MG63 (cell line): ENCODE data around the gene ACTMAP. TPM values are rescaled to one million over a fixed set of nuclear protein-coding genes. Genes with fewer than 3 reads are reported as not detected.
"Not testable (repeated sequence)": the region's sequence is repeated elsewhere in the genome, so short reads cannot be mapped to it uniquely, and the experiment has no call there.

Experiments
- DNase-seq: peaks from one replicate; pipeline ENCODE4 v3.0.0-alpha.2; 2020
- H3K27me3 ChIP-seq: fragments of 250-450 bp; sonication (Bioruptor Pico); 2 replicates; pipeline ENCODE4 v1.5.1; 2020; ENCODE audit warnings: mild to moderate bottlenecking, moderate library complexity
- H3K36me3 ChIP-seq: fragments of 250-450 bp; sonication (Bioruptor Pico); 2 replicates; pipeline ENCODE4 v1.5.1; 2020; ENCODE audit warnings: mild to moderate bottlenecking, moderate library complexity
- H3K4me3 ChIP-seq: fragments of 250-450 bp; sonication (Bioruptor Pico); 2 replicates; pipeline ENCODE4 v1.5.1; 2020; ENCODE audit warnings: mild to moderate bottlenecking, moderate library complexity
- H3K9me3 ChIP-seq: fragments of 250-450 bp; sonication (Bioruptor Pico); 2 replicates; pipeline ENCODE4 v1.5.1; 2020; ENCODE audit warnings: mild to moderate bottlenecking, moderate library complexity
- total RNA-seq: library from RNA; depleted of rRNA; stranded (reverse); fragments of >200 nt; shearing (Covaris generic); gene quantifications from 2 replicates; pipeline ENCODE4 v1.2.3, GENCODE V29; 2014; ENCODE audit warnings: low replicate concordance; rRNA removed

Gene ACTMAP, protein sequence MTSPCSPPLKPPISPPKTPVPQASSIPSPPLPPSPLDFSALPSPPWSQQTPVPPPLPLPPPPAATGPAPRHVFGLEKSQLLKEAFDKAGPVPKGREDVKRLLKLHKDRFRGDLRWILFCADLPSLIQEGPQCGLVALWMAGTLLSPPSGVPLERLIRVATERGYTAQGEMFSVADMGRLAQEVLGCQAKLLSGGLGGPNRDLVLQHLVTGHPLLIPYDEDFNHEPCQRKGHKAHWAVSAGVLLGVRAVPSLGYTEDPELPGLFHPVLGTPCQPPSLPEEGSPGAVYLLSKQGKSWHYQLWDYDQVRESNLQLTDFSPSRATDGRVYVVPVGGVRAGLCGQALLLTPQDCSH
- 0.95 and 3.6 TPM in 2 replicates for total RNA-seq

DNA sequence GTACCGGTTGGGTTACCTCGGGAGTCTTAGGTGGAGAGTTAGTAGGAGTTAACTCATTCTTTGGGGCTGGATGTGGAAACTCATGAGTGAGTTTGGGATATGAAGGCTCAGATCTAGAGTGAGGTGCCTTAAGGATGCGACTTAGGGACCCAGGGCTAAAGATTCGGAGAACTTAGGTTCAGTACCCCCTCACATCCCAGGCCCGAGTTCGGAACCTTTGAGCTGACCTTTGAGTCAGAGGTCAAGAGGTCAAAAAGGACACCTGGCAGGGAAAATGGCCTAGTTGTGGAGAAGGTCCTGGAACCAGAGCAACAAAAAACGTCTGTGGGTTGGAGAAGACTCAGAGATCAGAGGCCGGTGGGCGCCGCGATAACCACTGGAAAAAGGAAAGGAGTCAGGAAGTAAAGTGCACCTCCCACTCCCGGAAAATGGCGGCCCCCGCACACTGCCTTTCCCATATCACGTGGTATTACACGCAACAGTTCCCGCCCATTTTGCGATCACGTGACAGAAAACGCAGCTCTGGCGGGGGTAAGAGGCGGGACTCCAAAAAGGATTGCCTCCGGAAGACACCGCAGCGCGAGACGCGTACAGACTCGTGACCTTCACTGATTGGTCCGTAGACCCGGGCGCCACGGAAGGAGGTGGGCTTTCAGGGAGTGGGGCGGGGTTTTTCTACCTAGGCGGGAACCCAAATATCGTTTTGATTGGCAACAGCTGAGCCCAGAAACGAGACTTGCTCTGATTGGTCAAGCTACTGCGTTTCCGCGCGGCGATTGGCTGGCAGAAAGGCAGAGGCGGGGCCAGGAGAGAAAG is at the start of gene ACTMAP:
Gene ACTMAP (minus strand): TSS at position 420 of the 816 bp plus-strand sequence. CDS start 674 bp downstream, outside the sequence.
- Histone ChIP-seq H3K9me3 (no peaks in the 10 kb centered on the region), H3K36me3 (peaks cover 32% of the 10 kb centered on the region), H3K4me3 (peak within 1 kb of the TSS; percentile 84), H3K27me3 (no peaks in the 10 kb centered on the region)
- DNase-seq = peak; percentile 99

DNA sequence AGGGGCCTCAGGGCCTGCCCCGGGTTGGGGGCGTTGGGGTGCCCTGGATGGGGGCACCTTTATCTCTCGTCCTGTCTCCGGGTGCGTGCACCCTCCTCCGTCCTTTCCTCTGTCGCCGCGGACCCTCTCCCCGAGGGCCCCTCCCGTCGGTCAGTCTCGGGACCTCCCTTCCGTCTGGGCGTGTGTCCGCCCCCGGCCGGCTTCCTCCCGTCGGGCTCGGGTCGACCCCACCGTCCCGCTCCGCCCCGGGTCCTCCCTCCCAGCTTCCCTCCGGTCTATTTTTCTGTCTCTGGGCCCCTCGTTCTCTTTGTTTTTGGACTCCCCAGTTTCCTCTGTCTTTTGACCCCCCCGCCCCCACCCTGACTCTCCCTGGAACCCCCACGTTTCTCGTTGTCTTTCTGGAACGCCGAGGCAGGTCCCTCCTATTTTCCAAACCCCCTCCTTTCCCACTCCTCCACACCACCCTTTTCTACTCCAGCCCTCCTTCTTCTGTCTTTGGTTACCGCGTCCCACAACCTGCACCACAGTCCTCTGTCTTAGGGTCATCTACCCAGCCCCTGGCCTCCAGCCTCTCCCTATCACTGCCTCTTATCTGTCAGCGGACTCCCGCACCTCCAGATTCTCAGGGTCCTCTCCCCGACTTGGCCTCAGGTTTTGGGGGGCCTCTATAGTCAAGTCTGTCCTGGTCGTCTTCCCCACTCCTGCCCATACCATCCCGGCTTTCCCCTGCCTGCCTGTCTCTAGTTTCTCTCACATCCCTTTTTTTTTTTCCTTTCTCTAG is 49.5 kb upstream of the ACTMAP start:
- peak; percentile 52 for DNase-seq
- Histone ChIP-seq H3K27me3 (no peaks in the 10 kb centered on the region), H3K4me3 (peak overlapping the region; percentile 94), H3K36me3 (peaks cover 46% of the 10 kb centered on the region), H3K9me3 (no peaks in the 10 kb centered on the region)

- no peaks in the 10 kb centered on the region for H3K9me3 ChIP-seq
- peaks cover 38% of the 10 kb centered on the region for H3K36me3 ChIP-seq
- no peaks in the 10 kb centered on the region for H3K27me3 ChIP-seq
- DNase-seq = peak; percentile 100
- H3K4me3 ChIP-seq = peak within 1 kb of the TSS; percentile 94
These were observed 48.6 kb upstream of the ACTMAP start, which contains the start of gene EGLN2 for GRCh38 chr19:40798683-40799557. EGLN2 (plus strand) TSS chr19:40799191; CDS start chr19:40800573, 1,382 bp downstream.

GRCh38 chr19:40797963-40798682 is 47.8 kb upstream of the ACTMAP start:
- Histone ChIP-seq H3K4me3 (peak overlapping the region; percentile 94), H3K27me3 (no peaks in the 10 kb centered on the region), H3K36me3 (peaks cover 30% of the 10 kb centered on the region), H3K9me3 (no peaks in the 10 kb centered on the region)
- DNase-seq = peak; percentile 66

DNA sequence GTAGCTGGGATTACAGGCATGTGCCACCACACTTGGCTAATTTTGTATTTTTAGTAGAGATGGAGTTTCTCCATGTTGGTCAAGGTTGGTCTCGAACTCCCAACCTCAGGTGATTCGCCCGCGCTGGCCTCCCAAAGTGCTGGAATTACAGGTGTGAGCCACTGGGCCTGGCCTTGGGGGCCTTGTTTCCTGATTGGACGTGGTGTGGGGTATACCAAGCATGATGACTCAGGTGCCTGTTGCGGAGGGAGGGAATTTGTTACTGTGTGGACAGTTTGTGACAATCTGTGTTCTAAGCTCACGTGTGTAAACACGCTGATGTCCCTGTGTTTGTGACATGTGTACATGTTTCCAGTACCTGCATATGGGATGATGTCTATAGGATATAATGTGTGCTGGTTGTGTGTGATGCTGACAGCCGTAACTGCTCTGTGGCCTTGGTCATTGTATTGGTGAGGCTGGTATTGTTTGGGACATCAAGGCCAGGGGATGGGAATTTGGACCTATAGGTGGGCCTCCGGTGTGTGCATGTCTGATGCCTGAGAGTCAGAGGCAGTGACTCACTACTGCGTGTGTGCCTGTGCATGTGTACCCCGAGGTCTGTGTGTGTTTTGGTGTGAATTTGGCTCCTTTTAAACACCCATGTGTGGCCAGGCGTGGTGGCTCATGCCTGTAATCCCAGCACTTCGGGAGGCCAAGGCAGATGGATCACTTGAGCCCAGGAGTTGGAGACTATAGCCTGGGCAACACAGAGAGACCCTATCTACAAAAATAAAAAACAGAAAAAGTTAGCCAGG is 47.1 kb upstream of the ACTMAP start:
- Histone ChIP-seq H3K27me3 (no peaks in the 10 kb centered on the region), H3K4me3 (no peak overlapping the region; the same call in 1 of the 2 replicates)
- no peak for DNase-seq

GRCh38 chr19:40791996-40792395 is 41.7 kb upstream of the ACTMAP start:
- Histone ChIP-seq H3K27me3 (no peaks in the 10 kb centered on the region), H3K9me3 (no peaks in the 10 kb centered on the region), H3K4me3 (no peak overlapping the region), H3K36me3 (no peaks in the 10 kb centered on the region; the same call in 1 of the 2 replicates)
- DNase-seq = no peak

More for the DNA sequence above, 47.1 kb upstream of the ACTMAP start:
- H3K9me3 ChIP-seq = no peaks in the 10 kb centered on the region
- H3K36me3 ChIP-seq = peaks cover 22% of the 10 kb centered on the region

- no peaks in the 10 kb centered on the region; the same call in 1 of the 2 replicates for H3K36me3 ChIP-seq
- H3K4me3 ChIP-seq = no peak overlapping the region
- DNase-seq = no peak
- H3K9me3 ChIP-seq = no peaks in the 10 kb centered on the region
- H3K27me3 ChIP-seq = no peaks in the 10 kb centered on the region
These were observed 41.1 kb upstream of the ACTMAP start for GRCh38 chr19:40791349-40791748.

DNA sequence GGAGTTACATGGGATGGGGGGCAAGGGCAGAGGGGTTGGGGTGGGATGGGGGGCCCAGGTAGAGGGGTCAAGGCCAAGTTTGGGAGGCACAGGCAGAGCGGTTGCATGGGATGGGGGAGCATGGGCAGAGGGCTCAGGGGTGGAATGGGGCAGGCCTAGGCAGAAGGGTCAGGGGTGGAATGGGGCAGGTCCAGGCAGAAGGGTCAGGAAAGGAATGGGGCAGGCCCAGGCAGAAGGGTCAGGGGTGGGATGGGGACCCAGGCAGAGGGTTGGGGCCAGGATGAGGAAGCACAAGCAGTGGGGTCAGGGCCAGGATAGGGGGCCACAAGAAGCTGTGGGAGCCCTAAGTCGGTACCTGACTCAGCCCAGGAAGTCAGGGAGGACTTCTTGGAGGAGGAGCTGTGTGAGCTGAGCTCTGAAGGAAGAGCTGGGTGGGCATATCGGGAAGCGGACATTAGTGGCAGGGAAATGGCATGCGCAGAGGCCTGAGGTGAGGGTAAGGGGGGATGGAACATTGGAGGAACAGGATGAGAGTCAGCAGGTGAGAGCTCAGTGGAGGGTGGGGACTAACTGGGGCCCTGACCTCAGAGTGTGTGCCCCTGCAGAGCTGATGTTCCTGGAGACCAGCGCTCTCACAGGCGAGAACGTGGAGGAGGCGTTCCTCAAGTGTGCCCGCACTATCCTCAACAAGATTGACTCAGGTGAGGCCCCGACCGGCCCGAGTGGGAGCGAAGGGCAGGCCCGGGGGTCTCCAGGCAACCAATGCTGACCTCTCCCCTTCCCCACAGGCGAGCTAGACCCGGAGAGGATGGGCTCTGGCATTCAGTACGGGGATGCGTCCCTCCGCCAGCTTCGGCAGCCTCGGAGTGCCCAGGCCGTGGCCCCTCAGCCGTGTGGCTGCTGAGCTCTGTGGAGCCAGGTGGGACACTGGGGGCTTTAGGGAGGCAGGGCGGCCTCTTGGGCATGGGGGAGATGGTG is 36.1 kb upstream of the ACTMAP start:
- Histone ChIP-seq H3K9me3 (no peaks in the 10 kb centered on the region), H3K36me3 (no peaks in the 10 kb centered on the region), H3K4me3 (no peak overlapping the region), H3K27me3 (no peaks in the 10 kb centered on the region)
- DNase-seq = no peak

DNA sequence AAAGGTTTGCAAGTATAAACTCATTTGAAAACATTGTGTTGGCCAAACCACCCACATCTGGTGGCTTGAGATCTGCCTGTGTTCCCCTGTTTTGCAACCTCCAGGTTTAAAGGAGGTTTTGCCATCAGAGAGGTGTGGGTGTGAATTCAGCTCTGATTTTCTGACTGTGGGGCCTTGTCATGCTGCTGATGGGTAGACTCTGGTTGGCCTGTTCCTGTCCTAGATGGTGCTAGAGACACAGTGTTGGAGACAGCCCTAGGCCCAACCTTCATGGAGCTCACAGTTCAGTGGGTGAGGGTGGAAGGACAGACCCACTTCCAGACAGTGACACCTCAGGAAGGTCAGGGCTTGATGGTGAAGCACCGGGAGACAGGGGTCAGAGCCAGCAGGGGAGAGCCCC is 35.2 kb upstream of the ACTMAP start:
- Histone ChIP-seq H3K27me3 (no peaks in the 10 kb centered on the region), H3K4me3 (no peak overlapping the region), H3K9me3 (no peaks in the 10 kb centered on the region), H3K36me3 (no peaks in the 10 kb centered on the region)
- no peak for DNase-seq

DNA sequence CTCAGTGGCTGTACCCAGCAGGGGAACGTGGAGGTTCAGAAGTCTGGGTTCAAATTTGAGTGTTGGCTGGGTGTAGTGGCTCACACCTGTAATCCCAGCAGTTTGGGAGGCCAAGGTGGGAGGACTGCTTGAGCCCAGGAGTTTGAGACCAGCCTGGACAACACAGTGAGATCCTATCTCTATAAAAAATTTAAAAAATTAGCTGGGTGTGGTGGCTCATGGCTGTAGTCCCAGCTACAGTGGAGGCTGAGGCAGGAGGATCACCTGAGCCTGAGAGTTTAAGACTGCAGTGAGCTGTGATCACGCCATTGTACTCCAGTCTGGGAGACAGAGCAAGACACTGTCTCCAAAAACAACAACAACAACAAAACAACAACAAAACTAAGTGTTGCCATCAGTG is 33.9 kb upstream of the ACTMAP start:
- not testable (repeated sequence) for DNase-seq, H3K36me3 ChIP-seq, H3K4me3 ChIP-seq, H3K27me3 ChIP-seq, H3K9me3 ChIP-seq

GRCh38 chr19:40783711-40784110 is 33.4 kb upstream of the ACTMAP start:
- no peak for DNase-seq
- no peaks in the 10 kb centered on the region for H3K9me3 ChIP-seq
- no peaks in the 10 kb centered on the region for H3K36me3 ChIP-seq
- no peaks in the 10 kb centered on the region for H3K27me3 ChIP-seq
- H3K4me3 ChIP-seq = no peak overlapping the region

DNA sequence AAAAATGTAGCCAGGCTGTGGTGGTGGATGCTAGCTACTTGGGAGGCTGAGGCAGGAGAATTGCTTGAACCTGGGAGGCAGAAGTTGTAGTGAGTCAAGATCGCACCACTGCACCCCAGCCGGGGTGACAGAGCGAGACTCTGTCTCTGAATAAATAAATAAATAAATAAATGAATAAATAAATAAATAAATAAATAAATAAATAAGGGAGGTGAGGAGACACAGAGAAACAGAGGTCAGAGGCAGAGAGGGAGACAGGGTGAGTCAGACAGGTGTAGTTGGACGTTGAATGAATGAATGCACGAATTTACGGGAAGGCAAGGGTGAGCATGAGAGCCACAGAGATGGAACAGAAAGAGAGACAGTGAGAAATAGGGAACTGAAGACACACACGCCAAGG is 30.9 kb upstream of the ACTMAP start:
- DNase-seq = no peak
- Histone ChIP-seq H3K4me3 (no peak overlapping the region), H3K27me3 (no peaks in the 10 kb centered on the region), H3K9me3 (no peaks in the 10 kb centered on the region), H3K36me3 (no peaks in the 10 kb centered on the region)

- DNase-seq = no peak
- Histone ChIP-seq H3K9me3 (no peaks in the 10 kb centered on the region), H3K27me3 (no peaks in the 10 kb centered on the region), H3K4me3 (no peak overlapping the region), H3K36me3 (no peaks in the 10 kb centered on the region)
These were observed 30.3 kb upstream of the ACTMAP start for GRCh38 chr19:40780582-40780981.
